ENCODE data around the gene TRABD2B.

Gene TRABD2B

GRCh38 chr1:47772960-47773682, 224.1 kb downstream of the TRABD2B start:
- Histone ChIP-seq H3K36me3 (ENCODE audit: control insufficient read depth in 2 of 2, insufficient read depth in 2 of 2, low read length in 2 of 2) (no peaks in the 10 kb centered on the region), H3K27ac (ENCODE audit: low read length) (no peak overlapping the region), H3K27me3 (ENCODE audit: control insufficient read depth in 1 of 2, insufficient read depth in 2 of 2, low read length in 2 of 2) (peaks cover 0 to 3% of the 10 kb centered on the region in 2 donors), H3K4me3 (ENCODE audit: low read length in 2 of 2) (no peak overlapping the region), H3K9ac (ENCODE audit: low read length in 2 of 2) (no peak overlapping the region), H3K4me1 (ENCODE audit: control insufficient read depth, insufficient read depth, low read length) (peaks cover 3% of the 10 kb centered on the region), H3K9me3 (ENCODE audit: control insufficient read depth in 2 of 2, low read length in 2 of 2) (no peaks in the 10 kb centered on the region)

DNA sequence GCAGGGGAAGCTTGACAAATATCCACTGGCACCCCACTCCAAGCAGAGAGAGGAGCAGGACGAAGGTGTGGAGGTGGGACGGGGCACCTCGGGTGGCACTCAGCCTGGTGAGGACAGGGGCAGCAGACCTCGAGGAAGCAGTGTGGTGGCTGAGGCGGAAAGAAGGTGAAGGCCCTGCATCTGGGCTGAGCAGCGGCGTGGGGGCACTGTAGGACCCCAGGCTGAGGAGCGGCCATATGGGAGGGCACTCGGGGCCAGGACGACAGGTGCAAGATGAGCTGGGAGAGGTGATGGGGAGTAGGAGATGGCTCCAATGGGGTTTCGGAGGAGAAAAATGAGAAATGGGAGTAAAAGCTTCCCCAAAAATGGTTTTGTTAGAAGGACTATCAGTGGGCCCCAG, 224.9 kb downstream of the TRABD2B start:
- no peak overlapping the region for H3K4me3 ChIP-seq (ENCODE audit: low read length in 2 of 2)
- no peaks in the 10 kb centered on the region for H3K9me3 ChIP-seq (ENCODE audit: control insufficient read depth in 2 of 2, low read length in 2 of 2)
- no peaks in the 10 kb centered on the region for H3K36me3 ChIP-seq (ENCODE audit: control insufficient read depth in 2 of 2, insufficient read depth in 2 of 2, low read length in 2 of 2)
- H3K4me1 ChIP-seq (ENCODE audit: control insufficient read depth, insufficient read depth, low read length) = peaks cover 3% of the 10 kb centered on the region
- H3K9ac ChIP-seq (ENCODE audit: low read length in 2 of 2) = no peak overlapping the region
- no peak overlapping the region for H3K27ac ChIP-seq (ENCODE audit: low read length)
- H3K27me3 ChIP-seq (ENCODE audit: control insufficient read depth in 1 of 2, insufficient read depth in 2 of 2, low read length in 2 of 2) = peaks cover 0 to 3% of the 10 kb centered on the region in 2 donors

DNA sequence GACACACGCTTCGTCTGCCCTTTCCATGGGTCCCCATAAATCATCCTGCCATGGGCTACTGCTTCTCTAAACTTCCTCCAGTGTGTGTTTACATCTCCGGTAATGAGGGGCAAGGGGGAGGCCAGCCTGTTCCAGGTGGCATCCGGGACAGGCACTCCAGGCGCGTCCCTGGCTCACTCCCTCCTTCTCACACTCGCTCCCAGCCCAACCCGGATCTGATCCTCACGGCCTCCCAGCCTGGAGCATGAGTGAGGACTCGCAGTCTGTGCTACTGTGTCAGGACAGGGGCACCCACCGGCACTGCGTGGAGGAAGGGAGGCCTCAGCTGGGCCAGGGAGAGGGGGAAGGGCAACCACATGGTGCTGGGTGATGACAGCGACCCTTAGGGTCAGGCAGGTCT, 225.4 kb downstream of the TRABD2B start:
- H3K4me1 ChIP-seq (ENCODE audit: control insufficient read depth, insufficient read depth, low read length) = peaks cover 3% of the 10 kb centered on the region
- H3K9ac ChIP-seq (ENCODE audit: low read length in 2 of 2) = no peak overlapping the region
- H3K4me3 ChIP-seq (ENCODE audit: low read length in 2 of 2) = no peak overlapping the region
- H3K27me3 ChIP-seq (ENCODE audit: control insufficient read depth in 1 of 2, insufficient read depth in 2 of 2, low read length in 2 of 2) = peaks cover 0 to 3% of the 10 kb centered on the region in 2 donors
- H3K9me3 ChIP-seq (ENCODE audit: control insufficient read depth in 2 of 2, low read length in 2 of 2) = no peaks in the 10 kb centered on the region
- no peak overlapping the region for H3K27ac ChIP-seq (ENCODE audit: low read length)
- H3K36me3 ChIP-seq (ENCODE audit: control insufficient read depth in 2 of 2, insufficient read depth in 2 of 2, low read length in 2 of 2) = no peaks in the 10 kb centered on the region

DNA sequence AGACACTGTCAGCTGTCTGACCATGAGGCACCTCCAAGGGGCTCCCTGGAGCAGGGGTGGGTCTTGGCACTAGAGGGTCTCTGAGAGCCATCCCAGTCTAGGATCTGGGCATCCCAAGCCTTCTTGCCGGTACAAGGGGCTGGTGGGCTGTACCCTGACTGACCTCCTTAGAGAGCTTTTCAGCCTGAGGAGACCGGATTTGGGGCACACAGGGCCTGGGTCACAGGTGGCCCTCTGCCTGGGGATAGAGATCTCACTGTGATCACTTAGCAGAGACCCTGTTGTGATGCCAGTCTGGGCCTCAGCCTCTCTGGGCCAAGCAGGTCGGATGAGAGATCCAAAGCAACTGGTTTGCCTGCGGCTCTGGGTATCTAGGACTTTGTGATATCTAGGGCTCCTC, 227.2 kb downstream of the TRABD2B start:
- no peak overlapping the region for H3K9ac ChIP-seq (ENCODE audit: low read length in 2 of 2)
- no peaks in the 10 kb centered on the region for H3K27me3 ChIP-seq (ENCODE audit: control insufficient read depth in 1 of 2, insufficient read depth in 2 of 2, low read length in 2 of 2)
- H3K4me3 ChIP-seq (ENCODE audit: low read length in 2 of 2) = no peak overlapping the region
- no peaks in the 10 kb centered on the region for H3K36me3 ChIP-seq (ENCODE audit: control insufficient read depth in 2 of 2, insufficient read depth in 2 of 2, low read length in 2 of 2)
- H3K27ac ChIP-seq (ENCODE audit: low read length) = no peak overlapping the region
- no peaks in the 10 kb centered on the region for H3K9me3 ChIP-seq (ENCODE audit: control insufficient read depth in 2 of 2, low read length in 2 of 2)
- peaks cover 3% of the 10 kb centered on the region for H3K4me1 ChIP-seq (ENCODE audit: control insufficient read depth, insufficient read depth, low read length)

DNA sequence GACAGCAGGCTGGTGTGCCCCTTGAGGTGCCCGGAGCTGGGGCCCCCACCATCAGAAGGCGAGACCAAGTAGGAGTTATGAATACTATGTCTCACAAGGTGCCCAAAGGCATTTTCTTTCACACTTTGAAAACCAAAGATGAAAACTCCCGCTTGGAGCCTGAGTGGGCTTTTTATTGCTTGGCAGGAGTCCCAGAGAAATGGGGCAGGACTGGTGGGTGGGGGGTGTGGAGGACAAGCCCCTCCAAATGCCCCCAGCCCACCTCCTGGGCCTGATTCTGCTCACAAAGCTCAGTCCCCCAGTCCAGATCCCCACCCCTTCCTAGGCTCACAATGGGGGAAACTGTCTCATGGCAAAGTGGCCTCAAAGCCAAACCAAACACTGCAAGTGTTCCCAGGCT, 227.9 kb downstream of the TRABD2B start:
- H3K36me3 ChIP-seq (ENCODE audit: control insufficient read depth in 2 of 2, insufficient read depth in 2 of 2, low read length in 2 of 2) = no peaks in the 10 kb centered on the region
- no peak overlapping the region for H3K4me3 ChIP-seq (ENCODE audit: low read length in 2 of 2)
- no peaks in the 10 kb centered on the region for H3K9me3 ChIP-seq (ENCODE audit: control insufficient read depth in 2 of 2, low read length in 2 of 2)
- H3K27ac ChIP-seq (ENCODE audit: low read length) = no peak overlapping the region
- H3K27me3 ChIP-seq (ENCODE audit: control insufficient read depth in 1 of 2, insufficient read depth in 2 of 2, low read length in 2 of 2) = no peaks in the 10 kb centered on the region
- no peak overlapping the region for H3K9ac ChIP-seq (ENCODE audit: low read length in 2 of 2)
- H3K4me1 ChIP-seq (ENCODE audit: control insufficient read depth, insufficient read depth, low read length) = peaks cover 3% of the 10 kb centered on the region

DNA sequence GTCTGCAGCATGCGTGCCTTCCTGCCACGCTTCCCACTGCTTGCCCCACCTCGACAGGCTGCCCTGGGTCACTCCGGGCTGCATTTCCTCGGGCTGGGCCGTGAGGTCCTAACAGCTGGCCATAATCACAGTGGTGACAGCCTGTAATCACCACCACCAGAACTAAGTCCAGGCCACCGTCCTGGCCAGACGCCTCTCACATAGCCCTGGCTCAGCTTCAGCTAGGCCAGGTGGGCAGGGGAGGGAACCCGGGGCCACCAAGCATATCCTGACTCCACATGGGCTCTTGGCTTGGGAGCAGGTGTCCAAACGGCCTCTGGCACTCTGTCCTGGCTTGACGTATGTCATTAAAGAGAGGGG, 229.5 kb downstream of the TRABD2B start:
- no peak overlapping the region for H3K4me3 ChIP-seq (ENCODE audit: low read length in 2 of 2)
- H3K9me3 ChIP-seq (ENCODE audit: control insufficient read depth in 2 of 2, low read length in 2 of 2) = no peaks in the 10 kb centered on the region
- H3K27me3 ChIP-seq (ENCODE audit: control insufficient read depth in 1 of 2, insufficient read depth in 2 of 2, low read length in 2 of 2) = no peaks in the 10 kb centered on the region
- no peak overlapping the region for H3K9ac ChIP-seq (ENCODE audit: low read length in 2 of 2)
- no peak overlapping the region for H3K27ac ChIP-seq (ENCODE audit: low read length)
- peaks cover 11% of the 10 kb centered on the region for H3K4me1 ChIP-seq (ENCODE audit: control insufficient read depth, insufficient read depth, low read length)
- no peaks in the 10 kb centered on the region for H3K36me3 ChIP-seq (ENCODE audit: control insufficient read depth in 2 of 2, insufficient read depth in 2 of 2, low read length in 2 of 2)

GRCh38 chr1:47766832-47767740, 230.1 kb downstream of the TRABD2B start:
- H3K4me3 ChIP-seq (ENCODE audit: low read length in 2 of 2) = no peak overlapping the region
- H3K27me3 ChIP-seq (ENCODE audit: control insufficient read depth in 1 of 2, insufficient read depth in 2 of 2, low read length in 2 of 2) = no peaks in the 10 kb centered on the region
- no peaks in the 10 kb centered on the region for H3K9me3 ChIP-seq (ENCODE audit: control insufficient read depth in 2 of 2, low read length in 2 of 2)
- no peak overlapping the region for H3K27ac ChIP-seq (ENCODE audit: low read length)
- peaks cover 11% of the 10 kb centered on the region for H3K4me1 ChIP-seq (ENCODE audit: control insufficient read depth, insufficient read depth, low read length)
- H3K36me3 ChIP-seq (ENCODE audit: control insufficient read depth in 2 of 2, insufficient read depth in 2 of 2, low read length in 2 of 2) = no peaks in the 10 kb centered on the region
- H3K9ac ChIP-seq (ENCODE audit: low read length in 2 of 2) = no peak overlapping the region

DNA sequence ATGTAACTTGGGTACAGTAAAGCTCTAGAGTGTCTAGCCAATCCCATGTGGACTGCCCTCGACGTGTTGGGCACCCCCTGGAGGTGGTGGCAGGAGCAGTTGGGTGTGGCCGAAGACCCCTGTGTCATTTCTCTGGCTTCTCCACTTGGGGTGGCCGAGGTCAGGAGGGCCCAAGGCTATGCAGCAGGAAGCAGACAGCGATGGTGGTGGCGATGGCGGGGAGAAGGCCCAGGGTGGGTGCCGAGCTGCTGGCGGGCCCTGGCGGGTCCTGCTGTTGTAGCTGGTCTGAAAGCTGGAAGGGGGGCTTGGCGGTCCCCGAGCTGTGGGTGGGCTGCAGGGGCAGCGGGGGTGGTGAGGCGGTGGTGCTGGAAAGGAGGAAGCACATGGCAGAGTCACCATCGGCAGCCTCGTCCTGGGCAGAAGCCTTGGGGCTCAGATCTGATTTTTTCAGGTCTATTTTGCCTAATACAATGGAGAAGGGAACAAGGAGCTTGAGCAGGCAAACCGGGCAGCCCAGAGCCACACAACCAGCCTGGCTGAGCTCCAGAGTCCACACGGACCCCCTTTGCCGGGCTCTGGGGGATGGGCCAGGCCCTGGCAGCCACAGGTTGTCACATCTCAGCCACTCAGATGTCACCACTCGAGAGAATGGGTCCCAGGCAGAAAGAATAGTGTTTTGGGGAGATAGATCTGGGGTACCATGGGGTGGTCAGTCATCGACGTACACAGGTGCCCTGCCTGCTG, 231.3 kb downstream of the TRABD2B start:
- H3K9me3 ChIP-seq (ENCODE audit: control insufficient read depth in 2 of 2, low read length in 2 of 2) = no peaks in the 10 kb centered on the region
- no peaks in the 10 kb centered on the region for H3K36me3 ChIP-seq (ENCODE audit: control insufficient read depth in 2 of 2, insufficient read depth in 2 of 2, low read length in 2 of 2)
- no peak overlapping the region for H3K4me3 ChIP-seq (ENCODE audit: low read length in 2 of 2)
- H3K27ac ChIP-seq (ENCODE audit: low read length) = no peak overlapping the region
- no peak overlapping the region for H3K9ac ChIP-seq (ENCODE audit: low read length in 2 of 2)
- no peaks in the 10 kb centered on the region for H3K27me3 ChIP-seq (ENCODE audit: control insufficient read depth in 1 of 2, insufficient read depth in 2 of 2, low read length in 2 of 2)
- peaks cover 8% of the 10 kb centered on the region for H3K4me1 ChIP-seq (ENCODE audit: control insufficient read depth, insufficient read depth, low read length)

- H3K27me3 ChIP-seq (ENCODE audit: control insufficient read depth in 1 of 2, insufficient read depth in 2 of 2, low read length in 2 of 2) = no peaks in the 10 kb centered on the region
- no peak overlapping the region for H3K4me3 ChIP-seq (ENCODE audit: low read length in 2 of 2)
- H3K4me1 ChIP-seq (ENCODE audit: control insufficient read depth, insufficient read depth, low read length) = peaks cover 8% of the 10 kb centered on the region
- H3K9ac ChIP-seq (ENCODE audit: low read length in 2 of 2) = no peak overlapping the region
- H3K36me3 ChIP-seq (ENCODE audit: control insufficient read depth in 2 of 2, insufficient read depth in 2 of 2, low read length in 2 of 2) = no peaks in the 10 kb centered on the region
- H3K27ac ChIP-seq (ENCODE audit: low read length) = no peak overlapping the region
- no peaks in the 10 kb centered on the region for H3K9me3 ChIP-seq (ENCODE audit: control insufficient read depth in 2 of 2, low read length in 2 of 2)
These were observed 231.9 kb downstream of the TRABD2B start for GRCh38 chr1:47765236-47765635.

DNA sequence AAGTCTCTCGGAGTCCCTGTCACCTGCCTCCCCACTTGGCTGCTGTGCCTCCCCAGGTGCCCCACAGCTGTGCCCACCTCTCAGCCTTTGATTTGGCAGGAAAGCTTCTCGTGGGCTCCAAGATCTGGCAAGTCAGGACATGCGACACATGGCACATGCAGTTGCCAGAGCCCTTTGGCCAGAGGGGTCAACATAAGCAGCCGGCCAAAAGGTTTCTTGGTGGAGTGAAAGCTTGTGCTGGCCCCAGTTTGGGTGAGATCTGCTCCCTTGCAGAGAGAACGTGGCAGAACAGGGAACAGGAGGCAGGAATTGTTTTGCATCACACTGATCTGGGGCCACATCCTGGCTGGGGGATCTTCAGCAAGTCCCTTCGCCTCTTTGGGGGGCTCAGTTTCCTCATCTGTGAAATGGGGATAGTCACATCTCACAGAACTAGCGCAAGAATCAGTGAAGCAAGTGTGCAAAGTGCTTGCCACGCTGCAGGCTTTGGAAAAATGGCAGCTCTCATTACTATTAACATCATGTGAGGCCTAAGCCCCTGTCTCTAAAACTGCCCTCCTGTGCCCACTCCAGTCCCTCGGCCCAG, 232.6 kb downstream of the TRABD2B start:
- no peaks in the 10 kb centered on the region for H3K9me3 ChIP-seq (ENCODE audit: control insufficient read depth in 2 of 2, low read length in 2 of 2)
- H3K36me3 ChIP-seq (ENCODE audit: control insufficient read depth in 2 of 2, insufficient read depth in 2 of 2, low read length in 2 of 2) = no peaks in the 10 kb centered on the region
- H3K27ac ChIP-seq (ENCODE audit: low read length) = no peak overlapping the region
- no peak overlapping the region for H3K9ac ChIP-seq (ENCODE audit: low read length in 2 of 2)
- H3K4me3 ChIP-seq (ENCODE audit: low read length in 2 of 2) = no peak overlapping the region
- H3K4me1 ChIP-seq (ENCODE audit: control insufficient read depth, insufficient read depth, low read length) = peaks cover 8% of the 10 kb centered on the region
- peaks cover 0 to under 1% of the 10 kb centered on the region in 2 donors for H3K27me3 ChIP-seq (ENCODE audit: control insufficient read depth in 1 of 2, insufficient read depth in 2 of 2, low read length in 2 of 2)
